Activated T-cell treated with anti-CD3 and anti-CD28 coated beads, Interleukin-2, amount 50 U/mL, for 4 hours (primary cell): Measurements from ENCODE around the gene ACTN3. TPM values are rescaled to one million over a fixed set of nuclear protein-coding genes. Genes with fewer than 3 reads are reported as not detected.

Experiments used
- ATAC-seq, 2 donors: fragments of 200-7000 bp; cut with Tn5 transposase; one replicate each; pipeline ENCODE4 v1.10.0; 2021
- DNase-seq: peaks from one replicate; pipeline ENCODE4 v3.0.0-alpha.2; 2020
- H3K27me3 Mint-ChIP-seq: one replicate; pipeline ENCODE4 v1.8.0; 2021; ENCODE audit warnings: low read depth, mixed read lengths
- H3K36me3 Mint-ChIP-seq: one replicate; pipeline ENCODE4 v1.8.0; 2022; ENCODE audit warnings: mixed read lengths; ENCODE audit not compliant: insufficient read depth
- H3K4me1 Mint-ChIP-seq: one replicate; pipeline ENCODE4 v1.8.0; 2021; ENCODE audit warnings: low read depth, mixed read lengths
- H3K4me3 Mint-ChIP-seq: one replicate; pipeline ENCODE4 v1.8.0; 2021; ENCODE audit warnings: mild to moderate bottlenecking, moderate library complexity, mixed read lengths
- H3K9me3 Mint-ChIP-seq: one replicate; pipeline ENCODE4 v1.8.0; 2021; ENCODE audit warnings: mixed read lengths
- total RNA-seq, 3 donors: library from RNA; stranded (reverse); gene quantifications; one replicate each; pipeline ENCODE4 v1.2.1, GENCODE V29; 2021

Gene ACTN3
- under 1 TPM in 2 of 3 donors, not detected in 1; 0.08 to 0.18 TPM for total RNA-seq

GRCh38 chr11:66546368-66546965, at the start of gene ACTN3:
TSS of gene ACTN3 (plus strand) at chr11:66546903. CDS start at chr11:66546938, 35 bp downstream.
- H3K27me3 Mint-ChIP-seq: no peaks in the 10 kb centered on the region
- ATAC-seq (peak; percentile 2 to 4), DNase-seq (no peak)
- peaks cover 37% of the 10 kb centered on the region for H3K4me1 Mint-ChIP-seq
- H3K9me3 Mint-ChIP-seq: no peaks in the 10 kb centered on the region
- peak within 1 kb of the TSS; percentile 89 for H3K4me3 Mint-ChIP-seq
- H3K36me3 Mint-ChIP-seq: peaks cover 11% of the 10 kb centered on the region

GRCh38 chr11:66497206-66497605, 49.5 kb upstream of the ACTN3 start:
- DNase-seq (no peak), ATAC-seq (no peak)
- no peaks in the 10 kb centered on the region for H3K27me3 Mint-ChIP-seq
- H3K9me3 Mint-ChIP-seq: no peaks in the 10 kb centered on the region
- H3K4me1 Mint-ChIP-seq: no peaks in the 10 kb centered on the region
- no peak overlapping the region for H3K4me3 Mint-ChIP-seq
- H3K36me3 Mint-ChIP-seq: peaks cover 14% of the 10 kb centered on the region

- Mint-ChIP-seq H3K4me3 (no peak overlapping the region), H3K9me3 (no peaks in the 10 kb centered on the region), H3K4me1 (no peaks in the 10 kb centered on the region), H3K36me3 (peaks cover 10% of the 10 kb centered on the region), H3K27me3 (no peaks in the 10 kb centered on the region)
- DNase-seq (no peak), ATAC-seq (no peak)
Measured at GRCh38 chr11:66498506-66498905, 48.2 kb upstream of the ACTN3 start.

GRCh38 chr11:66505276-66505816, 41.4 kb upstream of the ACTN3 start:
- ATAC-seq (no peak), DNase-seq (no peak)
- Mint-ChIP-seq H3K4me3 (no peak overlapping the region), H3K36me3 (peaks cover 24% of the 10 kb centered on the region), H3K9me3 (no peaks in the 10 kb centered on the region), H3K27me3 (no peaks in the 10 kb centered on the region), H3K4me1 (no peaks in the 10 kb centered on the region)

- Mint-ChIP-seq H3K4me1 (peaks cover 9% of the 10 kb centered on the region), H3K4me3 (no peak overlapping the region), H3K9me3 (no peaks in the 10 kb centered on the region), H3K36me3 (peaks cover 17% of the 10 kb centered on the region), H3K27me3 (no peaks in the 10 kb centered on the region)
- ATAC-seq (no peak), DNase-seq (no peak)
Measured at GRCh38 chr11:66509131-66509561, 37.6 kb upstream of the ACTN3 start.

- Mint-ChIP-seq H3K36me3 (peaks cover 14% of the 10 kb centered on the region), H3K4me3 (peak within 1 kb of the TSS; percentile 90), H3K27me3 (no peaks in the 10 kb centered on the region), H3K9me3 (no peaks in the 10 kb centered on the region), H3K4me1 (peaks cover 9% of the 10 kb centered on the region)
- ATAC-seq (peak; percentile 98 to 100), DNase-seq (peak; percentile 79)
Measured at GRCh38 chr11:66510271-66510989, 36.3 kb upstream of the ACTN3 start, which contains the start of gene BBS1. TSS of gene BBS1 (plus strand) at chr11:66510635. CDS start at chr11:66510660, 25 bp downstream.

- peaks cover 9% of the 10 kb centered on the region for H3K4me1 Mint-ChIP-seq
- DNase-seq: no peak
- H3K9me3 Mint-ChIP-seq: no peaks in the 10 kb centered on the region
- ATAC-seq: peak in 1 of 2 donors; percentile 3
- H3K27me3 Mint-ChIP-seq: no peaks in the 10 kb centered on the region
- H3K4me3 Mint-ChIP-seq: peak overlapping the region; percentile 90
- peaks cover 12% of the 10 kb centered on the region for H3K36me3 Mint-ChIP-seq
Measured at GRCh38 chr11:66510990-66511339, 35.7 kb upstream of the ACTN3 start.

- no peaks in the 10 kb centered on the region for H3K27me3 Mint-ChIP-seq
- peaks cover 23% of the 10 kb centered on the region for H3K36me3 Mint-ChIP-seq
- ATAC-seq: no peak
- no peaks in the 10 kb centered on the region for H3K9me3 Mint-ChIP-seq
- no peaks in the 10 kb centered on the region for H3K4me1 Mint-ChIP-seq
- no peak for DNase-seq
- H3K4me3 Mint-ChIP-seq: no peak overlapping the region
Measured at GRCh38 chr11:66523611-66524010, 23.1 kb upstream of the ACTN3 start.

- no peaks in the 10 kb centered on the region for H3K4me1 Mint-ChIP-seq
- H3K36me3 Mint-ChIP-seq: peaks cover 23% of the 10 kb centered on the region
- no peaks in the 10 kb centered on the region for H3K27me3 Mint-ChIP-seq
- no peaks in the 10 kb centered on the region for H3K9me3 Mint-ChIP-seq
- ATAC-seq (no peak), DNase-seq (no peak)
- H3K4me3 Mint-ChIP-seq: no peak overlapping the region
Measured at GRCh38 chr11:66524304-66525040, 22.2 kb upstream of the ACTN3 start.

- no peak for ATAC-seq
- H3K4me3 Mint-ChIP-seq: no peak overlapping the region
- DNase-seq: no peak
- no peaks in the 10 kb centered on the region for H3K27me3 Mint-ChIP-seq
- peaks cover 9% of the 10 kb centered on the region for H3K36me3 Mint-ChIP-seq
- no peaks in the 10 kb centered on the region for H3K4me1 Mint-ChIP-seq
- no peaks in the 10 kb centered on the region for H3K9me3 Mint-ChIP-seq
Measured at GRCh38 chr11:66529069-66529468, 17.6 kb upstream of the ACTN3 start.

- Mint-ChIP-seq H3K36me3 (peaks cover 9% of the 10 kb centered on the region), H3K9me3 (no peaks in the 10 kb centered on the region), H3K4me1 (no peaks in the 10 kb centered on the region), H3K27me3 (no peaks in the 10 kb centered on the region), H3K4me3 (no peak overlapping the region)
- no peak for DNase-seq
- ATAC-seq: no peak
Measured at GRCh38 chr11:66529655-66530054, 17.0 kb upstream of the ACTN3 start.

GRCh38 chr11:66530927-66531709, 15.6 kb upstream of the ACTN3 start:
- peaks cover 13% of the 10 kb centered on the region for H3K36me3 Mint-ChIP-seq
- ATAC-seq (no peak), DNase-seq (no peak)
- H3K9me3 Mint-ChIP-seq: no peaks in the 10 kb centered on the region
- no peaks in the 10 kb centered on the region for H3K4me1 Mint-ChIP-seq
- H3K4me3 Mint-ChIP-seq: no peak overlapping the region
- H3K27me3 Mint-ChIP-seq: no peaks in the 10 kb centered on the region

- no peak for ATAC-seq
- H3K36me3 Mint-ChIP-seq: peaks cover 14% of the 10 kb centered on the region
- H3K4me1 Mint-ChIP-seq: no peaks in the 10 kb centered on the region
- no peak for DNase-seq
- no peaks in the 10 kb centered on the region for H3K9me3 Mint-ChIP-seq
- no peak overlapping the region for H3K4me3 Mint-ChIP-seq
- no peaks in the 10 kb centered on the region for H3K27me3 Mint-ChIP-seq
Measured at GRCh38 chr11:66531841-66532240, 14.9 kb upstream of the ACTN3 start.

- no peaks in the 10 kb centered on the region for H3K9me3 Mint-ChIP-seq
- H3K4me1 Mint-ChIP-seq: no peaks in the 10 kb centered on the region
- ATAC-seq (no peak), DNase-seq (no peak)
- H3K4me3 Mint-ChIP-seq: no peak overlapping the region
- H3K36me3 Mint-ChIP-seq: peaks cover 18% of the 10 kb centered on the region
- H3K27me3 Mint-ChIP-seq: no peaks in the 10 kb centered on the region
Measured at GRCh38 chr11:66532784-66533183, 13.9 kb upstream of the ACTN3 start.
